Measurements from ENCODE around the gene CCND1.
"Not testable (repeated sequence)": the region's sequence is repeated elsewhere in the genome, so short reads cannot be mapped to it uniquely, and the experiment has no call there.

Gene CCND1

GRCh38 chr11:69686452-69686851 is 45.5 kb downstream of the CCND1 start:
- in situ Hi-C loops (cut with MboI; ENCODE audit: low sequenced_read_pairs, unreplicated experiment), result loop anchor here (25.0 kb wide), 1 partner anchor 501 kb away; no protein-coding TSS in a partner anchor
- DNase-seq (ENCODE audit: low spot score), result no peak
- TF ChIP-seq, protein P1, sequence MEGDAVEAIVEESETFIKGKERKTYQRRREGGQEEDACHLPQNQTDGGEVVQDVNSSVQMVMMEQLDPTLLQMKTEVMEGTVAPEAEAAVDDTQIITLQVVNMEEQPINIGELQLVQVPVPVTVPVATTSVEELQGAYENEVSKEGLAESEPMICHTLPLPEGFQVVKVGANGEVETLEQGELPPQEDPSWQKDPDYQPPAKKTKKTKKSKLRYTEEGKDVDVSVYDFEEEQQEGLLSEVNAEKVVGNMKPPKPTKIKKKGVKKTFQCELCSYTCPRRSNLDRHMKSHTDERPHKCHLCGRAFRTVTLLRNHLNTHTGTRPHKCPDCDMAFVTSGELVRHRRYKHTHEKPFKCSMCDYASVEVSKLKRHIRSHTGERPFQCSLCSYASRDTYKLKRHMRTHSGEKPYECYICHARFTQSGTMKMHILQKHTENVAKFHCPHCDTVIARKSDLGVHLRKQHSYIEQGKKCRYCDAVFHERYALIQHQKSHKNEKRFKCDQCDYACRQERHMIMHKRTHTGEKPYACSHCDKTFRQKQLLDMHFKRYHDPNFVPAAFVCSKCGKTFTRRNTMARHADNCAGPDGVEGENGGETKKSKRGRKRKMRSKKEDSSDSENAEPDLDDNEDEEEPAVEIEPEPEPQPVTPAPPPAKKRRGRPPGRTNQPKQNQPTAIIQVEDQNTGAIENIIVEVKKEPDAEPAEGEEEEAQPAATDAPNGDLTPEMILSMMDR (IDR thresholded peaks at IDR 0.05; ENCODE audit: borderline replicate concordance, control extremely low read depth, extremely low read depth, insufficient read depth, missing control alignments), result no peak

DNA sequence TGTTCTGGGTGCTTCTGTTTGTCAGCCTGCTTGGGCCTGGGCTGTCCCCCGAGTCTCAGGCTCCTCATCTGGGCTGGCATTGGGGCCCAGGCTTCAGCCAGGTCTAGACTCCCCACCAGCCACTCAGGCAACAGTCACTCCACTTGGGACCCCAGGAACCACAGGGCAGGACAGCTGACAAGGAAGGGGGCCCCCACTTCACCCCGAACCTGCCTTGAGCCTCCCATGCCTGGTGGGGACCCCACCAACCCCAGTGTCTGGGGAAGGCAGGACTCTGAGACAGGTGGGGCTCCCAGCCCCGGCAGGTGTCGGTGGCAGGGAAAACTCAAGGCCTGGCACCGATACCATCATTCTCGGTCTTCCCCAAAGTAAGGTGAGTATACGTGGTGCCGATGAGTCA is 45.9 kb downstream of the CCND1 start:
- in situ Hi-C loops (cut with MboI; ENCODE audit: low sequenced_read_pairs, unreplicated experiment), result loop anchor here (25.0 kb wide), 1 partner anchor 500 kb away; no protein-coding TSS in a partner anchor
- DNase-seq (ENCODE audit: low spot score), result no peak
- TF ChIP-seq, protein P1 (IDR thresholded peaks at IDR 0.05; ENCODE audit: borderline replicate concordance, control extremely low read depth, extremely low read depth, insufficient read depth, missing control alignments), result no peak

DNA sequence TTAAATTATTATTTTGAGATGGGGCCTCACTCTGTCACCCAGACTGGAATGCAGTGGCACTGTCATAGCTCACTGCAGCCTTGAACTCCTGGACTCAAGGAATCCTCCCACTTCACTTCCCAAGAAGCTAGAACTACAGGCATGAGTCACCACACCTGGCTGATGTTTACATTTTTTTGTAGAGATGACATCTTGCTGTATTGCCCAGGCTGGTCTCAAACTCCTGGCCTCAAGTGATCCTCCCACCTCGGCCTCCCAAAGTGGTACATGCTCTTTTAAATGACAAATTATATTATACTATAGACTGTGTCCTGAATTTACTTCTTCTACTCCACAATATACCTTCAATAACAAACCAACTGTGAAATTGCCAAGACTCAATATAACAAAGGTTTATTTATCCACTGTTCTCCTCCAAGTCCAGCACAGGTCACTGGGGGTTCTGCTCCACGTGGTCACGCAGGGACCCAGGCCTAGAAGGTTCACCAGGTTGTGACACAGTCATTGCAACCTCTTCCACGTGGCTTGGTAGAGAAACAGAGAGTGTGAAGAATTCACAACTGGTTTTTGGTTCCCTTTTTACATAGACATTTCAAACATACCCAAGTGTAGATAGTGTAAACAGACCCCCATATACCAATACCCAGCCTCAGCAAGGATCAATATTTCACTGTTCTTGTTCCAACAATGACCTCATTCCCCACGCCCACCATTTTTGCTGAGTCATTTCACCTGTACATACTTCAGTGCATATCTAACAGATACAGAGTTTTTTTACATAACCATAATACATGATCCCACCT is 47.2 kb downstream of the CCND1 start:
- DNase-seq (ENCODE audit: low spot score), result not testable (repeated sequence)
- in situ Hi-C loops (cut with MboI; ENCODE audit: low sequenced_read_pairs, unreplicated experiment), result loop anchor here (25.0 kb wide), 1 partner anchor 499 kb away; no protein-coding TSS in a partner anchor

DNA sequence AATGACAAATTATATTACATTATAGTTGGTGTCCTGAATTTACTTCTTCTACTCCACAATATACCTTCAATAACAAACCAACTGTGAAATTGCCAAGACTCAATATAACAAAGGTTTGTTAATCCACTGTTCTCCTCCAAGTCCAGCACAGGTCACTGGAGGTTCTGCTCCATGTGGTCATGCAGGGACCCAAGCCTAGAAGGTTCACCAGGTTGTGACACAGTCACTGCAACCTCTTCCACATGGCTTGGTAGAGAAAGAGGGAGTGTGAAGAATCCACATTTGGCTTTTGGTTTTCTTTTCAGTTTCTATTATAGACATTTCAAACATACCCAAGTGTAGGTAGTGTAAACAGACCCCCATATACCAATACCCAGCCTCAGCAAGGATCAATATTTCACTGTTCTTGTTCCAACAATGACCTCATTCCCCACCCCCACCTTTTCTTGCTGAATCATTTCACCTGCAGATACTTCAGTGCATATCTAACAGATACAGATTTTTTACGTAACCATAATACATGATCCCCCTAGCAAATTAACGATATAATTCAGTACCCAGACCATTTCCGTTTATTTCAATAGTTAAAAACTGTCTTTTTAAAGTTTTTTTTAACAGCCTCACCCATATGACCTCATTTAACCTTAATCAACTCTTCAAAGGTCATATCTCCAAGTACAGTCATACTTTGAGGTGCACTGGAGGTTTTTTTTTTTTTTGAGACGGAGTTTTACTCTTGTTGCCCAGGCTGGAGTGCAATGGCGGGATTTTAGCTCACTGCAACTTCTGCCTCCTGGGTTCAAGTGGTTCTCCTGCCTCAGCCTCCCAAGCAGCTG is 48.7 kb downstream of the CCND1 start:
- DNase-seq (ENCODE audit: low spot score), result no peak
- TF ChIP-seq, protein P1 (IDR thresholded peaks at IDR 0.05; ENCODE audit: borderline replicate concordance, control extremely low read depth, extremely low read depth, insufficient read depth, missing control alignments), result no peak
- in situ Hi-C loops (cut with MboI; ENCODE audit: low sequenced_read_pairs, unreplicated experiment), result loop anchor here (25.0 kb wide), 1 partner anchor 498 kb away; no protein-coding TSS in a partner anchor

GRCh38 chr11:69691463-69691862 is 50.5 kb downstream of the CCND1 start:
- TF ChIP-seq, protein P1 (IDR thresholded peaks at IDR 0.05; ENCODE audit: borderline replicate concordance, control extremely low read depth, extremely low read depth, insufficient read depth, missing control alignments), result no peak
- DNase-seq (ENCODE audit: low spot score), result no peak
- in situ Hi-C loops (cut with MboI; ENCODE audit: low sequenced_read_pairs, unreplicated experiment), result loop anchor here (25.0 kb wide), 1 partner anchor 496 kb away; no protein-coding TSS in a partner anchor

GRCh38 chr11:69692422-69692821 is 51.5 kb downstream of the CCND1 start:
- in situ Hi-C loops (cut with MboI; ENCODE audit: low sequenced_read_pairs, unreplicated experiment), result loop anchor here (25.0 kb wide), 1 partner anchor 495 kb away; no protein-coding TSS in a partner anchor
- TF ChIP-seq, protein P1 (IDR thresholded peaks at IDR 0.05; ENCODE audit: borderline replicate concordance, control extremely low read depth, extremely low read depth, insufficient read depth, missing control alignments), result no peak
- no peak for DNase-seq (ENCODE audit: low spot score)
